HG03342 (cell line): Measurements from ENCODE around the gene MDGA2.
"Not testable (repeated sequence)": the region's sequence is repeated elsewhere in the genome, so short reads cannot be mapped to it uniquely, and the experiment has no call there.

Experiments used
- ATAC-seq: cut with Tn5 transposase; IDR thresholded peaks from one replicate; pipeline ENCODE4 v1.9.1; 2021; ENCODE audit warnings: mild to moderate bottlenecking, moderate library complexity; ENCODE audit not compliant: unreplicated experiment

The MDGA2 gene

GRCh38 chr14:47346849-47347248, 328.6 kb downstream of the MDGA2 start:
- peak; percentile 61 for ATAC-seq

DNA sequence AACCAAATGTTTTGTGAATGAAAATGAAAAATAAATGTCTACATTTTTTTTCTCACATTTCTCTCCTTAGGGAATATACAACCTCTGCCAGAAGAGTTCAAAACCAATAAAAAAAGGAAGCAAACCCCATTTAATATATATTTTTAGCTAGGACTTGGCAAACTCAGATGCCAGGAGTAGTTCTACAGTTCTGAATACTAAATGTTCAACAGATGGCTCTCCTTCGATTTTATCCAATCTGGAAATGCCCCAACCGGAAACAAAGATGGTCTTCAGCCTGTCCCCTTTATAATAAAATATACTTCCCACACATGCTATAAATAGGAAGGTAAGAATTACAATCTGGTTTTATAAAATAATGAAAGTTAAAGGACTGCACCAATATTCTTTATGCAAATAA, 330.4 kb downstream of the MDGA2 start:
- no peak for ATAC-seq

GRCh38 chr14:47332939-47333338, 342.5 kb downstream of the MDGA2 start:
- ATAC-seq, result no peak

- no peak for ATAC-seq
Observed at GRCh38 chr14:47332106-47332505, 343.3 kb downstream of the MDGA2 start.

DNA sequence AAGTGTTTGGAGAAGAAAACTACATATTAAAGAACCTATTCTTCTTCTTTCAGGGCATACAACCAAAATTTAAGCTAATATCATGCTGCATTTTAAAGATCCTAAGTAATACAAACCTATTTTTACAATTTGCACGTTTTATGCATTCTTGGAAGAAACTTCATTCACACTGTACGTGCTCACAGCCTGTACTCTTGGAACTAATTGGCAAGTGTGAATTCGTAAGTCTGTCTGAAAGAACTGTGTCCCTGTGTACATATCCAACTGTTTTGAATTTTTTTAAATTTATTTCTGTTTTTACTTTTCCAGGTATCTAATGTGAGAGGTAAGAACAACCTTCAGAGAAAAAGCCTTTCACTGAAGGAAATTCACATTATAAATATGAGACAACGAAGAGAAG, 347.0 kb downstream of the MDGA2 start:
- no peak for ATAC-seq

GRCh38 chr14:47327336-47327735, 348.1 kb downstream of the MDGA2 start:
- ATAC-seq, result no peak

GRCh38 chr14:47322751-47323150, 352.7 kb downstream of the MDGA2 start:
- ATAC-seq, result no peak

DNA sequence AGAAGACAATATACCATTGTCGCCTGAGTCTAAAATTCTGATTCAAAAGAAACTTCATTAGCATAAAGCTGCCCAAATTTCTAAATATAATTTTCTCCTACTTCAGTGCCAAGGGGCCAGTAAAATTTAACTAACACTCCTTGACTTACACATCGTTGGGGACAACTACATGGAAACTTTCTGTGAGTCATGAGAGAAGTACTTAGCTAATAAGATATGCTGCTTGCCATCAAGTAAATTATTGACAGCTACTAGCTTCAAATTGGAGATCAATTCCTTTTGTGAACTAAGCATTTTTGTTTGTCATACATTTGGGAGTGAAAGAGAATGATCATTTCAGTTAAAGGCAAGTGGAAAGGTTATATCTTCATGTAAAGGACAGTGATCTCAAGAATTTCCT, 373.3 kb downstream of the MDGA2 start:
- ATAC-seq, result no peak

DNA sequence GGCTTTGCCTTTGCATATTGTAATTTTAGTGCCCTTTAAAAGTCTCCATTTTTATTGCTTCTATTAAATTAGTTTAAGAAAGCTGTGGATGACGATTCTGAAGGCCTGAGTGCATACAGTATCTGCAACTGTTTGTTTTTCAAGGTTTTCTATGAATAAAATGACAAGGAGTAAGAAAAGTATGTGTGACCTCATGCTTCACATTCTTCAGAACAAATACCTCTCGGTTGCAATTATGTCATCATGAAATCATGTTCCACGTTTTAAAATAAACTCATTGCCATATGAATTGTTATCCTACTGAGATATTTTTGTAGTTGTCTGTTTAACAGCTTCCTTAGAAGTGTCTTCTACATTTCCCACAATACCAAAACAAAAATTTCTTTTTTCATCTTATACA, 374.6 kb downstream of the MDGA2 start:
- no peak for ATAC-seq

DNA sequence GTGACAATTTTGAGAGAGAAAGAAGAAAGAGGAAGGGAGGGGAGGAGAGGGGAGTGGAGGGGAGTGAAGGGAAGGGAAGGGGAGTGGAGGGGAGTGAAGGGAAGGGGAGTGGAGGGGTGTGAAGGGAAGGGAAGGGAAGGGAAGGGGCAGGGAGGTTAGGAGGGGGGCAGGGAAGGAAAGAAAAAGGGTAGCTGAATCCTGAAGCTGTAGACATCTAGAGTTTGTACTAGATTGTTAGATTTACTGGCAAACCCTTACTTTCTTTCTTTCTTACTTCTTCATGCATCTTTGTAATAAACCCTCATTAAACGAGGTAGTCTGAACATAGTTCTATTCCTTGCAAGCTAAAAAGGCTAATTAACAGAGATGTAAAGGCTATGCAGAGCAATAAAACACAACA, 378.0 kb downstream of the MDGA2 start:
- no peak for ATAC-seq

GRCh38 chr14:47284283-47284682, 391.1 kb downstream of the MDGA2 start:
- no peak for ATAC-seq

- not testable (repeated sequence) for ATAC-seq
Observed at GRCh38 chr14:47281761-47282160, 393.6 kb downstream of the MDGA2 start.

DNA sequence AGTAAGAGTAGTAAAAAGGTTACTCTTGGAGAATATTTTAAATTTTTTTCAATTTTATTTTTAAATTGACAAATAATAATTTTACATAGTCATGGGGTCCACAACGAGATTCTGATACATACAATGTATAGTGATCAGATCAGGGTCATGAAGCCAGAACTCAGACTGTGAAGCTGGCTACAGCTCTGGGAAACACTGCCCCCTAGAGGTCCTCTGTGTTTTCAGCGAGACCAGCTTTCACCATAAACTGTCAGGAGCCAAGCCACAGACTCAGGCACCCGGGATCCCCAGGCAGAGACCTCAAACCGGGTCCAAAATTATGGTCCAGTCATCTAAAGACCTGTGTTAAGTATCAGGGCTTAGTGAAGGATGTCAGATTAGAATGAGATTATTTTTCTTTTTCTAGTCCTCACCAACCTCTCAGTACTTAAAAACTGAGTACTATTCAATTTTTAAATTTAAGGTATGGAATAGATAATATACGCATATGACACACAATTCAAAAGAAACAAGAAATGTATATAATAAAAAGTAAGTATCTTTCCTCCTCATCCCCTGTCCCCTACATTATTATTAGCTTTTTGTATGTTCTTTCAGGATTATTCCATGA, 397.1 kb downstream of the MDGA2 start:
- peak; percentile 96 for ATAC-seq

DNA sequence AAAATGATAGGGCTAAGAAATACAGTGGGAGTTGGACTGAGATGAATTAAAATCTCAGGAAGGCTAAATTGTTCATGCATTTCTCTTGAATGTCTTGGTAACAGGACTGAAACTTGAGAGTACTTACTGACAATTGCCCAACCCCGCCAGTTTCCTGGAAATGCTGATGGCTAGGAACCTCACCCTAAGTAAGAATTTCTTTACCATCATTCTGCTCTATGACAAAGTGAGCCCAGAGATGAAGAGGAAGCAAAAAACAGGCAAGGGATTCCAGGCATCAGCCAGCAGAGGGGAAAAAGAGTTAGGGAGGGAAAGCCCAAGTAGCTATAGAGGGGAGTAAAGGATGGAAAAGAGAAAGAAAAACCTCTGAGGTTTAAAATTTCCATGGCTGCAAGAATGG, 397.7 kb downstream of the MDGA2 start:
- ATAC-seq, result no peak

- no peak for ATAC-seq
Observed at GRCh38 chr14:47276931-47277330, 398.5 kb downstream of the MDGA2 start.

- ATAC-seq, result no peak
Observed at GRCh38 chr14:47273939-47274338, 401.5 kb downstream of the MDGA2 start.

GRCh38 chr14:47270715-47271114, 404.7 kb downstream of the MDGA2 start:
- ATAC-seq, result no peak

DNA sequence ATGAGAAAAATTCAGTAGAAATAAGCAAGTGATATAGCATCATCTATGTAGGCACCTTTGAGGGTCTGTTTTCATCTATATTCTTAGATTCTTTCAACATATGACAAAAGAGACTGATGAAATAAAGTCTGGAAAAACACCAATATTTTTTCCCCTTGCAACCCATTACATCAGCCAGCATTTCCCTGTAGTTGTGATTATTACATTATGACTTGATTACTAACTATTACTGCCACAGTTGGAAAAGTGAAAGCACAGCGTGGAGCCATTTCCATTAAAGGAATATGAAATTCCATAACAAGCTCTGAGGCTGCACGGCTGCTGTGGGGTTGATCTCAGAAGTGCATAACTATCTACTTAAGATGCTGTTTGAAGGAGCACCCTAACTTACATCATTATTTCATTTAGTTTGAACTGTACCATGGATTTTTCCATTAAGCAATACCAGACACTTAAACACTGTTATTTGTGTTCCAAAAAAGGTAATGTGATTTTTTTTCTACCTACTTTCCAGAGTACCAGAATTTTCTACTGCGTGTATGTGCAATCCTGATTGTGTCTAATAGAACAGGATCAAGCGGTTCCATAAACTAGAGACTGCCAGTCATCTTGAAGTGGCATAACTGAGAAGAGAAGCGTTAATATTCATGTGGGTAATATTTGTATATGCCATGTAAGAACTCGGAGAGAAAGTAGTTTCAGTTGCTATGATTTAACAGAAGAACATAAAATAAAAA, 405.5 kb downstream of the MDGA2 start:
- ATAC-seq, result no peak

- no peak for ATAC-seq
Observed at GRCh38 chr14:47264842-47265241, 410.6 kb downstream of the MDGA2 start.

DNA sequence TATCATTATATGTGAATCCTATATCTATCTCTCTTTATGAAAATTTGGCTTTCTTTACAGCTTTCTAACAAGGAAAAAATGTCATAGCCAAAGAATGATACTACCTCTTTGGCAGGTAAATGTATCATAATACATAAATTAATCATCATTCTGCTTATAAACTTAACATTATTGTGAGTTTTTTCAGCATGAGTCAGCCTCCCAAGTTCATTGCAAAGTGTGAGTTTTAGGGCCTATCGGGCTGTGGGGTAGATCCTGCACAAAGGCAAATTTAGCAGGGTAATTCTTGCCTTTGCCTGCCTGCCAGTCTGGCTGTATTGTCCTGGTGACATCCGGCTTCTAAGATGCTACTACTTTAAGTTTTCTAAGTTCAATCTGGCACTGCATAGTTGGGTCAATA, 412.6 kb downstream of the MDGA2 start:
- no peak for ATAC-seq

GRCh38 chr14:47261350-47261749, 414.1 kb downstream of the MDGA2 start:
- ATAC-seq, result no peak

GRCh38 chr14:47259796-47260195, 415.6 kb downstream of the MDGA2 start:
- no peak for ATAC-seq

- ATAC-seq, result no peak
Observed at GRCh38 chr14:47257013-47257412, 418.4 kb downstream of the MDGA2 start.
